ENCODE measurements around the gene SLC35B4.

The SLC35B4 gene

DNA sequence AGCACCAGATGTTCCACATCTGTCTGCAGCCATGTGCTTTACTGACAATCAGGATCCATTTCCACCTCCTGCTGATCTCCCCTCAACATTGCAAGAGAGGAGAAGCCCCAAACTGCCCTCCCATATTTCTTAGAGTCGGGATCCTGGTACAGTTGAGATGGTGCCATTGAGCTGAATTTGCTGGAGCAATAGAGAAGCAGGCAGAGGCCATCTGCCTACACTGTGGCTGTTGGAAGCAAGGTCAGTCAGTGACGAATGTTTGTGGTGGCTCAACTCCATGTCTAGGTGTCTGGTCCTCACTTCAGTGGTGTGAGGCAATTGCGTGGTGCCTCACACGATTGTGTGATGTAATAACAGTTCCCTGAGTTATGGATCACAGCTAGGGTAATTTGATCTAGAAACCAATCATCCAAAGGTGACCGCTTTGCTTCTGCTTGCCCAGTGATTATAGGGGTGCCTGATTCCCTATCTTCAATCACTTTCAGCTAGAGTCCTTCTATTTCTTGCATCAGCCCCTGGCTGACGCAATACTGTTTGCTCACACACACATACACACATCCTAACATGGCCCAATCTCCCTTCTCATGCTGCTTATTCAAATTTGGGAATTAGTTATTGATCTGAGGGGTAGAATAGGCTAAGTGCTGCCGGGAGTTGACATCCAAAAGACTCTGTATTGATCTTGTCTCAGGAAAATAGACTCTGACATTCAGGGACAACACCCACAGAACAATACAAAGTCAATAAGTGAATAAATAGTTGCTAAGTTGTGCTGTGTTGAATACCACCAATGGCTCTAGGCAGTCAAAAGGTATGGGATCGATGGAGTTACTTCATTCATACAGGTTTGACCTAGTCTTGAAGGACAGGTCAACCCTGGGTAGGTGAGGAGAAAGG is 46.1 kb upstream of the SLC35B4 start:
- TF ChIP-seq CEBPB (IDR thresholded peaks at IDR 0.05) (no peak), FOXM1 (IDR thresholded peaks at IDR 0.05; ENCODE audit: borderline replicate concordance, low read depth) (no peak), TEAD4 (IDR thresholded peaks at IDR 0.05) (no peak), MAX (IDR thresholded peaks at IDR 0.05) (no peak), YY1 (IDR thresholded peaks at IDR 0.05; ENCODE audit: low read depth) (no peak)

DNA sequence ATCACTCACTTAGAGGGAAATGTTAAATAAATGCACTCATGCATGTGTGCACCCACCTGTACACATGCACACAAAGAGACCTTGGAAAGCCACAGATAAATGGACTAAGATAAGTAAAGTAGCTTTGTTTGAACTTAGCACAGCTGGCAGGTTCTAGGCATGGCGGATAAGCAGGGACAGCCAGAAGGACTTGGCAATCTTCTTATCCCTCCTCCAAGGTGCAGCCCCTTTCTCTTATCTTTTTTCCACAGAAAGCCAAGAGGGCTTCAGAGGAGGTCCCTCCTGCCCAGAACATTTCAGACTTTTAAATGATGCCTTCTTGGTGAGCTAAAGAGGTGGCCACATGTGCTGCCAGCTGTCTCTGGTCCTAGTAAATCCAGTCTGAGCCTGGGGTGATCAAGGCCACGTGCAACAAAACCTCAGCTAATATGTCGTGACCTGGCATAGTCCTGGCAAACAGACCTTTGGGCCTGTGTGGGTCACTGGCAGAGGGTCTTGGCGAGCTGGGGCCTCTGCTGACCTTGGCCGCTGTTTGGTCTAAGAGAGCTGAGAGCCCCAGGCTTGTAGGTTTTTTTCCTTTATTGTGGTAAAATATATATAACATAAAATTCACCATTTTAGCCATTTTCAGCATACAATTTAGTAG is 43.2 kb upstream of the SLC35B4 start:
- TF ChIP-seq ZBTB7A (IDR thresholded peaks at IDR 0.05; ENCODE audit: low read depth): no peak
- no peak for TF ChIP-seq TEAD4 (IDR thresholded peaks at IDR 0.05)
- TF ChIP-seq NFIC (IDR thresholded peaks at IDR 0.05): no peak
- no peak for TF ChIP-seq USF1 (IDR thresholded peaks at IDR 0.05)
- no peak for TF ChIP-seq YY1 (IDR thresholded peaks at IDR 0.05; ENCODE audit: low read depth)
- TF ChIP-seq FOXM1 (IDR thresholded peaks at IDR 0.05; ENCODE audit: borderline replicate concordance, low read depth): no peak
- TF ChIP-seq CREB1 (IDR thresholded peaks at IDR 0.05; ENCODE audit: low read depth): no peak
- TF ChIP-seq, protein P1, sequence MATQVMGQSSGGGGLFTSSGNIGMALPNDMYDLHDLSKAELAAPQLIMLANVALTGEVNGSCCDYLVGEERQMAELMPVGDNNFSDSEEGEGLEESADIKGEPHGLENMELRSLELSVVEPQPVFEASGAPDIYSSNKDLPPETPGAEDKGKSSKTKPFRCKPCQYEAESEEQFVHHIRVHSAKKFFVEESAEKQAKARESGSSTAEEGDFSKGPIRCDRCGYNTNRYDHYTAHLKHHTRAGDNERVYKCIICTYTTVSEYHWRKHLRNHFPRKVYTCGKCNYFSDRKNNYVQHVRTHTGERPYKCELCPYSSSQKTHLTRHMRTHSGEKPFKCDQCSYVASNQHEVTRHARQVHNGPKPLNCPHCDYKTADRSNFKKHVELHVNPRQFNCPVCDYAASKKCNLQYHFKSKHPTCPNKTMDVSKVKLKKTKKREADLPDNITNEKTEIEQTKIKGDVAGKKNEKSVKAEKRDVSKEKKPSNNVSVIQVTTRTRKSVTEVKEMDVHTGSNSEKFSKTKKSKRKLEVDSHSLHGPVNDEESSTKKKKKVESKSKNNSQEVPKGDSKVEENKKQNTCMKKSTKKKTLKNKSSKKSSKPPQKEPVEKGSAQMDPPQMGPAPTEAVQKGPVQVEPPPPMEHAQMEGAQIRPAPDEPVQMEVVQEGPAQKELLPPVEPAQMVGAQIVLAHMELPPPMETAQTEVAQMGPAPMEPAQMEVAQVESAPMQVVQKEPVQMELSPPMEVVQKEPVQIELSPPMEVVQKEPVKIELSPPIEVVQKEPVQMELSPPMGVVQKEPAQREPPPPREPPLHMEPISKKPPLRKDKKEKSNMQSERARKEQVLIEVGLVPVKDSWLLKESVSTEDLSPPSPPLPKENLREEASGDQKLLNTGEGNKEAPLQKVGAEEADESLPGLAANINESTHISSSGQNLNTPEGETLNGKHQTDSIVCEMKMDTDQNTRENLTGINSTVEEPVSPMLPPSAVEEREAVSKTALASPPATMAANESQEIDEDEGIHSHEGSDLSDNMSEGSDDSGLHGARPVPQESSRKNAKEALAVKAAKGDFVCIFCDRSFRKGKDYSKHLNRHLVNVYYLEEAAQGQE (IDR thresholded peaks at IDR 0.05; ENCODE audit: low read depth): no peak
- no peak for TF ChIP-seq TAF1 (IDR thresholded peaks at IDR 0.05; ENCODE audit: low read depth)
- TF ChIP-seq EP300 (IDR thresholded peaks at IDR 0.05; ENCODE audit: borderline replicate concordance): no peak
- no peak for TF ChIP-seq RAD21 (IDR thresholded peaks at IDR 0.05; ENCODE audit: low read depth)
- no peak for TF ChIP-seq MAX (IDR thresholded peaks at IDR 0.05)
- no peak for TF ChIP-seq TCF12 (IDR thresholded peaks at IDR 0.05; ENCODE audit: low read depth)
- TF ChIP-seq CEBPB (IDR thresholded peaks at IDR 0.05): no peak
- no peak for TF ChIP-seq EGR1 (IDR thresholded peaks at IDR 0.05)

DNA sequence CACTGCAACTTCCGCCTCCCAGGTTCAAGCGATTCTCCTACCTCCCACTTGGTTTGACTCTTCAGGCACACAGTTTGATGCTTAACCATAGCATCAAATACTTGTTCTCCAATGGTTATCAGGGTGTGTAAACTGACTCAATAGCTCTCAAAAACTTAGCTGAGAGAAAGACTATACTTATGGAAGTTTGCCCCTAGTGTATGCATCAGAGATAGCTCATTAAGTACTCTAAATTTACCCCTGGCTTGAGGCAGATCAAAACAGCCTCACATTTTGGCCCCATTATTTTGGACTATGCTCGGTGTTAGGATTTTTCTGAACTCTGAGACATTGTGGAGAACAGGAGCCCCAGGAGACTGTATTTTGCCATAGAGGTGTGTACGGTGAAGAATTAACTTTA is 40.8 kb upstream of the SLC35B4 start:
- TF ChIP-seq NFIC (IDR thresholded peaks at IDR 0.05) (no peak), MAX (IDR thresholded peaks at IDR 0.05) (no peak), ZBTB7A (IDR thresholded peaks at IDR 0.05; ENCODE audit: low read depth) (no peak), YY1 (IDR thresholded peaks at IDR 0.05; ENCODE audit: low read depth) (no peak), EGR1 (IDR thresholded peaks at IDR 0.05) (no peak), TEAD4 (IDR thresholded peaks at IDR 0.05) (no peak), RAD21 (IDR thresholded peaks at IDR 0.05; ENCODE audit: low read depth) (no peak)

- TF ChIP-seq CEBPB (IDR thresholded peaks at IDR 0.05) (no peak), TCF12 (IDR thresholded peaks at IDR 0.05; ENCODE audit: low read depth) (no peak), TAF1 (IDR thresholded peaks at IDR 0.05; ENCODE audit: low read depth) (no peak), RAD21 (IDR thresholded peaks at IDR 0.05; ENCODE audit: low read depth) (no peak), EGR1 (IDR thresholded peaks at IDR 0.05) (no peak), MAX (IDR thresholded peaks at IDR 0.05) (no peak), ZBTB7A (IDR thresholded peaks at IDR 0.05; ENCODE audit: low read depth) (no peak), NFIC (IDR thresholded peaks at IDR 0.05) (no peak), YY1 (IDR thresholded peaks at IDR 0.05; ENCODE audit: low read depth) (no peak), EP300 (IDR thresholded peaks at IDR 0.05; ENCODE audit: borderline replicate concordance) (no peak), TEAD4 (IDR thresholded peaks at IDR 0.05) (no peak), CREB1 (IDR thresholded peaks at IDR 0.05; ENCODE audit: low read depth) (no peak), FOXM1 (IDR thresholded peaks at IDR 0.05; ENCODE audit: borderline replicate concordance, low read depth) (no peak), USF1 (IDR thresholded peaks at IDR 0.05) (no peak)
- TF ChIP-seq, protein P1 (IDR thresholded peaks at IDR 0.05; ENCODE audit: low read depth): no peak
Observed at GRCh38 chr7:134356421-134356936, 39.7 kb upstream of the SLC35B4 start.

DNA sequence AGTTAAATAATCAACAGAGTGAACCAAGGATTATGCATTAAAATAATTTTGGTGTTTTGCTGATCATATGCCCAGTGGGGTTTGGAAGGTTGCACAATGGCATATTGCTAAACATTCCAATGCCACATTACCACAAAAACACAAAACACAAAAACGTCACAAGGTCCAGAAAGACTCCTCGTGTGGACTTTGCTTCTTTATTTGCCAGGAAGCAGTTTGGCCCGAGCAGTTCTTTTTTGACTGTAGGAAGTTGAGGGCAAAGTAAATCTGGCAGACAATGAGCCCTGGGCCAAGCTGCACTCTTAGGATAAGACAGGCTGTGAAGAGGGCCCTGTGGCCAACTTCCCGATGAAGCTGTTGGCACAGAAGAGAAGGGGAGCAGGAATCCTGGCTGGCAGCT is 39.2 kb upstream of the SLC35B4 start:
- no peak for TF ChIP-seq TEAD4 (IDR thresholded peaks at IDR 0.05)
